ENCODE results near the gene TARP.

Gene TARP

GRCh38 chr7:38300175-38300574 is 26.7 kb upstream of the TARP start:
- Histone ChIP-seq H3K27me3 (no peaks in the 10 kb centered on the region), H3K9me3 (no peaks in the 10 kb centered on the region), H3K4me1 (no peaks in the 10 kb centered on the region), H3K36me3 (no peaks in the 10 kb centered on the region), H3K27ac (no peak overlapping the region), H3K4me3 (no peak overlapping the region)
- TF ChIP-seq POLR2AphosphoS5 (IDR thresholded peaks at IDR 0.05; ENCODE audit: insufficient read depth in 1 of 2, low read depth in 1 of 2) (no peak), POLR2A (IDR thresholded peaks at IDR 0.05) (no peak)
- TF ChIP-seq, protein P1, sequence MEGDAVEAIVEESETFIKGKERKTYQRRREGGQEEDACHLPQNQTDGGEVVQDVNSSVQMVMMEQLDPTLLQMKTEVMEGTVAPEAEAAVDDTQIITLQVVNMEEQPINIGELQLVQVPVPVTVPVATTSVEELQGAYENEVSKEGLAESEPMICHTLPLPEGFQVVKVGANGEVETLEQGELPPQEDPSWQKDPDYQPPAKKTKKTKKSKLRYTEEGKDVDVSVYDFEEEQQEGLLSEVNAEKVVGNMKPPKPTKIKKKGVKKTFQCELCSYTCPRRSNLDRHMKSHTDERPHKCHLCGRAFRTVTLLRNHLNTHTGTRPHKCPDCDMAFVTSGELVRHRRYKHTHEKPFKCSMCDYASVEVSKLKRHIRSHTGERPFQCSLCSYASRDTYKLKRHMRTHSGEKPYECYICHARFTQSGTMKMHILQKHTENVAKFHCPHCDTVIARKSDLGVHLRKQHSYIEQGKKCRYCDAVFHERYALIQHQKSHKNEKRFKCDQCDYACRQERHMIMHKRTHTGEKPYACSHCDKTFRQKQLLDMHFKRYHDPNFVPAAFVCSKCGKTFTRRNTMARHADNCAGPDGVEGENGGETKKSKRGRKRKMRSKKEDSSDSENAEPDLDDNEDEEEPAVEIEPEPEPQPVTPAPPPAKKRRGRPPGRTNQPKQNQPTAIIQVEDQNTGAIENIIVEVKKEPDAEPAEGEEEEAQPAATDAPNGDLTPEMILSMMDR (IDR thresholded peaks at IDR 0.05) = no peak
- intact Hi-C loops (cut with DNase I) = no loop called here
- DNase-seq (ENCODE audit: extremely low spot score in 2 of 2) = no peak

- TF ChIP-seq, protein P1 (IDR thresholded peaks at IDR 0.05) = no peak
- TF ChIP-seq POLR2A (IDR thresholded peaks at IDR 0.05) (no peak), POLR2AphosphoS5 (IDR thresholded peaks at IDR 0.05; ENCODE audit: insufficient read depth in 1 of 2, low read depth in 1 of 2) (no peak)
- H3K27me3 ChIP-seq = no peaks in the 10 kb centered on the region
- H3K27ac ChIP-seq = no peak overlapping the region
- intact Hi-C loops (cut with DNase I) = no loop called here
- no peaks in the 10 kb centered on the region for H3K36me3 ChIP-seq
- no peaks in the 10 kb centered on the region for H3K4me1 ChIP-seq
- no peak for DNase-seq (ENCODE audit: extremely low spot score in 2 of 2)
- no peak overlapping the region for H3K4me3 ChIP-seq
- H3K9me3 ChIP-seq = no peaks in the 10 kb centered on the region
Observed at GRCh38 chr7:38299275-38299931, 26.0 kb upstream of the TARP start.

DNA sequence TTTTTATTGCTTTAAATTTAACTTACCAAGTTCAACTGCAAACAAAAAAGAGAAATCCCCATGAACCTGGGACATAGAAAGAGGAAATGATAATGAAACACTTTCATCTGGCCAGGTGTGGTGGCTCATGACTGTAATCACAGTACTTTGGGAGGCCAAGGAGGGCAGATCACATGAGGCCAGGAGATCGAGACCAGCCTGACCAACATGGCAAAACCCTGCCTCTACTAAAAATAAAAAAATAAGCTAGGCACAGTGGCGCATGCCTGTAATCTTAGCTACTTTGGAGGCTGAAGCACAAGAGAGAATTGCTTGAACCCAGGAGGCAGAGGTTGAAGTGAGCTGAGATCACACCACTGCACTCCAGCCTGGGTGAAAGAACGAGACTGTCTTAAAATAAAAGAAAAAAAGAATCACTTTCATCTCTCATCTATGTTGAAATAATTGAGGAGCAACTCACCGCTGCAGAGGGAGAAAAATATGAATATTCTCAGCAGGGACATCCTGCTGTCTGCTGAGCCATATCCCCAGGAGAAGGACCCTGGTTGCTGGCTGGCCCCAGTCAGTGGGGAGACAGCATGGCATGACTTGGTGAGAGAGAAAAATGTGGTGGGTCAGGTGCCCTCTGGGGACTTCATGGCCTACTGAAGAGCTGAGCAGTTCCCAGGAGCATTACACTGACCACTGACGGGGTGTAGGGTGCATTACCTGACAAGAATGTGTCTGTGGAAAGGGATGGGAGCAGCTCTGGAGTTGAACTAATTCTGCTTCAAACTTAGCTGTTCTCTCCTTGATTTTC is 22.8 kb upstream of the TARP start:
- H3K9me3 ChIP-seq = no peaks in the 10 kb centered on the region
- intact Hi-C loops (cut with DNase I) = no loop called here
- H3K4me1 ChIP-seq = no peaks in the 10 kb centered on the region
- no peaks in the 10 kb centered on the region for H3K36me3 ChIP-seq
- DNase-seq (ENCODE audit: extremely low spot score in 2 of 2) = no peak
- no peak overlapping the region for H3K27ac ChIP-seq
- no peaks in the 10 kb centered on the region for H3K27me3 ChIP-seq
- TF ChIP-seq POLR2AphosphoS5 (IDR thresholded peaks at IDR 0.05; ENCODE audit: insufficient read depth in 1 of 2, low read depth in 1 of 2) (no peak), POLR2A (IDR thresholded peaks at IDR 0.05) (no peak)
- TF ChIP-seq, protein P1 (IDR thresholded peaks at IDR 0.05) = no peak
- no peak overlapping the region for H3K4me3 ChIP-seq

DNA sequence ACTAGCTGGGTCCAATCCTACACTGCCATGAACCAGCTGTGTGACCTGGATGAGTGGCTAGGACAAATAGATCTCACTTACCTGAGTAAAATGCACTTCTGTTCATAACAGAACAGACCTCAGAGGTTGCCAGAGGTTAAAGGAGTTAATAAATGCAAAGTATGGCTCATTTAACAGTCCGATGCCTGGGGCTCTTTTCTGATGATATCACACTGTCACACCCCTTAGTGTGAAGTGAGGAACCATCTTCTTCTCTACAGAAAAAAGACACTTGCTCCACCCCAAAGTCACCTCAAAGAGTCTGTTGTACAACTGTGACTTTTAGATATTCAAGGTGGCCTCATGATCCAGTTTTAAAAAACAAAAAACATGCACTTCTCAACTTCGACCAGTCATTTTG is 21.5 kb upstream of the TARP start:
- no peak for TF ChIP-seq POLR2AphosphoS5 (IDR thresholded peaks at IDR 0.05; ENCODE audit: insufficient read depth in 1 of 2, low read depth in 1 of 2)
- TF ChIP-seq, protein P1 (IDR thresholded peaks at IDR 0.05) = no peak
- TF ChIP-seq POLR2A (IDR thresholded peaks at IDR 0.05) = no peak
- intact Hi-C loops (cut with DNase I) = no loop called here

DNA sequence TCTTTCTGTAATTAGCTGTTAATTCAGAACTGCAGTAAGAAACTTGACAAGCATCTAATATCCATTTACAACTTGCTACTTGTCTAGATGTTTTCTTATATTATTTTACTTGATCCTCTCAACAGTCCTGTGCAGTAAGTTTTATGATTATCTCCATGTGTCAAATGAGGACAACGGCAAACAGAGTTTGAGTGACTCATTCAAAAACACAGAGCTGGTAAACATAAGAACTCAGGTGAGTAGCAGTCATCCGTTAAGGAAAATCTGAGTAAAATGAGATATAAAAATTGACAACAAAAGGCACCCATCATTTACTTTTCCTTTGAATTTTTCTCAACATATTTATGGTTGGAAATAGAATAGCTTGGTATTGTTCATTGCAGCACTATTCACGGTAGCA is 19.0 kb upstream of the TARP start:
- no peak for DNase-seq (ENCODE audit: extremely low spot score in 2 of 2)
- Histone ChIP-seq H3K4me1 (no peaks in the 10 kb centered on the region), H3K9me3 (no peaks in the 10 kb centered on the region), H3K27ac (no peak overlapping the region), H3K27me3 (no peaks in the 10 kb centered on the region), H3K36me3 (no peaks in the 10 kb centered on the region), H3K4me3 (no peak overlapping the region)
- TF ChIP-seq, protein P1 (IDR thresholded peaks at IDR 0.05) = no peak
- TF ChIP-seq POLR2A (IDR thresholded peaks at IDR 0.05) (no peak), POLR2AphosphoS5 (IDR thresholded peaks at IDR 0.05; ENCODE audit: insufficient read depth in 1 of 2, low read depth in 1 of 2) (no peak)
- intact Hi-C loops (cut with DNase I) = no loop called here

More for the DNA sequence above, 21.5 kb upstream of the TARP start:
- H3K9me3 ChIP-seq = no peaks in the 10 kb centered on the region
- no peak overlapping the region for H3K27ac ChIP-seq
- no peaks in the 10 kb centered on the region for H3K36me3 ChIP-seq
- no peak overlapping the region for H3K4me3 ChIP-seq
- no peaks in the 10 kb centered on the region for H3K27me3 ChIP-seq
- no peaks in the 10 kb centered on the region for H3K4me1 ChIP-seq
- no peak for DNase-seq (ENCODE audit: extremely low spot score in 2 of 2)

Measured in vagina (tissue), 2 donors.